NCI-H2171 (cell line): ENCODE measurements around the gene MKNK1.

ENCODE experiments used
- DNase-seq: peaks from one replicate; lab custom pipeline; 2025; lab: John Stamatoyannopoulos, UW

Gene MKNK1

GRCh38 chr1:46618754-46619415 is 14.8 kb upstream of the MKNK1 start:
- DNase-seq = no peak

- DNase-seq = no peak
These were observed 13.8 kb upstream of the MKNK1 start for GRCh38 chr1:46617833-46618232.

- DNase-seq = no peak
These were observed 13.2 kb upstream of the MKNK1 start for GRCh38 chr1:46617108-46617800.

GRCh38 chr1:46616277-46617107 is 12.4 kb upstream of the MKNK1 start, which contains the start of gene MOB3C:
MOB3C (minus strand) TSS chr1:46616811; CDS start chr1:46613321, 3,490 bp downstream.
- DNase-seq = no peak

GRCh38 chr1:46615735-46616134 is 11.7 kb upstream of the MKNK1 start:
- DNase-seq = no peak

GRCh38 chr1:46615088-46615487 is 11.0 kb upstream of the MKNK1 start:
- no peak for DNase-seq

- no peak for DNase-seq
These were observed 10.5 kb upstream of the MKNK1 start for GRCh38 chr1:46614604-46614984.

GRCh38 chr1:46613661-46614603 is 9.9 kb upstream of the MKNK1 start:
- peak; percentile 84 for DNase-seq

GRCh38 chr1:46612937-46613660 is 9.0 kb upstream of the MKNK1 start:
- no peak for DNase-seq

- no peak for DNase-seq
These were observed 7.7 kb upstream of the MKNK1 start for GRCh38 chr1:46611691-46612221.

GRCh38 chr1:46607345-46608130 is 3.5 kb upstream of the MKNK1 start:
- no peak for DNase-seq

- no peak for DNase-seq
These were observed 2.3 kb upstream of the MKNK1 start for GRCh38 chr1:46606255-46606965.

GRCh38 chr1:46605232-46605631 is 1.2 kb upstream of the MKNK1 start:
- no peak for DNase-seq

- DNase-seq = no peak
These were observed 599 bp downstream of the MKNK1 start for GRCh38 chr1:46603481-46603857.

GRCh38 chr1:46601257-46602007 is 2.6 kb downstream of the MKNK1 start:
- no peak for DNase-seq

- no peak for DNase-seq
These were observed 4.8 kb downstream of the MKNK1 start for GRCh38 chr1:46599059-46599970.

- DNase-seq = no peak
These were observed 7.2 kb downstream of the MKNK1 start for GRCh38 chr1:46596846-46597245.

GRCh38 chr1:46596036-46596435 is 8.0 kb downstream of the MKNK1 start:
- no peak for DNase-seq
